ENCODE measurements around the gene MS4A8.
"Not testable (repeated sequence)": the region's sequence is repeated elsewhere in the genome, so short reads cannot be mapped to it uniquely, and the experiment has no call there.

The MS4A8 gene, protein sequence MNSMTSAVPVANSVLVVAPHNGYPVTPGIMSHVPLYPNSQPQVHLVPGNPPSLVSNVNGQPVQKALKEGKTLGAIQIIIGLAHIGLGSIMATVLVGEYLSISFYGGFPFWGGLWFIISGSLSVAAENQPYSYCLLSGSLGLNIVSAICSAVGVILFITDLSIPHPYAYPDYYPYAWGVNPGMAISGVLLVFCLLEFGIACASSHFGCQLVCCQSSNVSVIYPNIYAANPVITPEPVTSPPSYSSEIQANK

DNA sequence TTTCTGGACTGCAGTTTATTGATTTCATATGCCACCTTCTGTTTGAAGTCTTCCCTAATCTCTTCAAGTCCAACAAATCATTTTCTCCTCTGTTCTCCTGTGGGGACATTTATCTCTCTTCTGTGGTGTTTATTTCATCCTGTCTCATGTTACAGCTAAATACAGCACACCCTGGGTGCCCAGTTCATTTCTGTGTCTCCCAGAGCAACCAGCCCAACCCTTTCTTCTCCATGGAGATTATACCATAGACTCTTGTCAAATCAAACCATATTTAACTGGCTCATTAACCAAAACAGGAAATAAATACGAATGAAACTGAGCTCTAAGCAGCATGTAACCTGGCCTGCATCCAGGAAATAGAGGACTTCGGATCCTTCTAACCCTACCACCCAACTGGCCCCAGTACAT lies at the start of gene MS4A8:
MS4A8 (plus strand) TSS at position 329 of the 408 bp plus-strand sequence. CDS start 1,249 bp downstream, outside the sequence.
- DNase-seq, result no peak

GRCh38 chr11:60657888-60658287 lies 41.5 kb upstream of the MS4A8 start:
- DNase-seq, result no peak

GRCh38 chr11:60658409-60658808 lies 41.0 kb upstream of the MS4A8 start:
- DNase-seq, result no peak

- no peak for DNase-seq
Observed at GRCh38 chr11:60672255-60672654, 27.2 kb upstream of the MS4A8 start.

GRCh38 chr11:60678231-60678630 lies 21.2 kb upstream of the MS4A8 start:
- DNase-seq, result not testable (repeated sequence)

DNA sequence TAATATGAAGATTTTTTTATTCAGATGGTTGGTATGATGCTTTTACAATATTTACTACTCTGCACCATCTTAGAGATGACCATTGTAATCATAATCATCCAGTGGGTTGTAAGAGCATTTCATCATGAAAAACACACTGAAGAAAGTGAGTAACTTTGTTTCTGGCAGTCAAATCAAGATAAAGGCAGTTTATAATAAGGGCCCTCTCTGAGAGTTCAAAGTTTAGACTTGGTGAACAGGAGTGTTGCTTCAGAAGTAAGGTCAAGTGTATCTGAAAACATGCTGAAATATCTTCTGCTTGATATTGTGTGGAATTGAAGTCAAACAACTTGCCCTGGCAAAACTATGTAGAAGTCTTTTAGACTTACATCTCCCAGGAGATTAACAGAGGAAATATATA lies 19.5 kb upstream of the MS4A8 start:
- no peak for DNase-seq

DNA sequence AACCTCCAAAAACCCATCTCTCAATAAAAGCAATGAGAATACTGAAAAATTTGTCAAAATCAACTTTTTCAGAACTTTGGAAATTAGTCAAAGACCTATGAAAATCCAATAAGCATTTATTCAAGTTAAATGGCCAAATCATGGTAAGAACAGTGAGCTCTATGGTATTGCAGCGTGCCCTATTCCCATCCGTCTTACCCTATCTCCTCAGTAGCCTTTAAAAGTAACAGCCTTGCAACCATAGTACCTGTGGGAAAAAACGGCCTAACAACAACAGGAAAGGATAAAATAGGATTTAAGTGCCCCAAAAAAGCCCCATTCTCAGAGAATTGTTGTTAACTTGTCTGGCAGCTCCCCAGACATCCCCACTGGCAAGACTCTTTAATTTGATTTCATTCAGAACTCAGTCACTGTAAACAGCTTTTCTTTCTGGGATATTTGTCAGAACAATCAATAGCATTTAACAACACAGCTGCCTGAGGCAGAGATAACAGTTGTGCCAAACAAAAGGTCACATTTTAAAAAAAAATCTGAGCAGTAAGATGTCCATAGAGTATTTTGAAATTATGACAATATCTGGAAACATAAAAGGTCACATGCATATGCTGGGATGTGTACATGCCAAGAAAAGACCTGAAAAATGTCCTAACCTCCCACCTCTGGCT lies 18.8 kb upstream of the MS4A8 start:
- no peak for DNase-seq

GRCh38 chr11:60684541-60684848 lies 14.9 kb upstream of the MS4A8 start:
- not testable (repeated sequence) for DNase-seq

GRCh38 chr11:60691661-60692060 lies 7.8 kb upstream of the MS4A8 start:
- DNase-seq, result no peak

DNA sequence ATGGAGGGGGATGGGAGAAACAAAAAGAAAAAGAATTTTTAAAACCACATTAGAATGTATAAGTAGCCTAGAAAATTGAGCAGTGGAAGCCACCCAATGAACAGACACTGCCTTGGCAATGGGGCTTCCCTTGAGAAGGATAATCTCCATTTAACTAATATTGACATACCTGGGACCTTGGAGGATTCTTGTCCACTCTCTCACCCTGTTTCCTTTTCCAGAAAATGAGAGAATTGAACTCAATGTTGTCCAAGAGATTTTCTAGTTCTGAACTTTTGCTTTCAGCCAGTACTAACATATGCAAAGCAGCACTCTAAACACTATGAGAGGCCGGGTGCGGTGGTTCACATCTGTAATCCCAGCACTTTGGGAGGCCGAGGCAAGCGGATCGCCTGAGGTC lies 524 bp downstream of the MS4A8 start:
- no peak for DNase-seq

GRCh38 chr11:60700689-60701468 lies 1.5 kb downstream of the MS4A8 start:
- no peak for DNase-seq

- no peak for DNase-seq
Observed at GRCh38 chr11:60701469-60701818, 2.0 kb downstream of the MS4A8 start.

DNA sequence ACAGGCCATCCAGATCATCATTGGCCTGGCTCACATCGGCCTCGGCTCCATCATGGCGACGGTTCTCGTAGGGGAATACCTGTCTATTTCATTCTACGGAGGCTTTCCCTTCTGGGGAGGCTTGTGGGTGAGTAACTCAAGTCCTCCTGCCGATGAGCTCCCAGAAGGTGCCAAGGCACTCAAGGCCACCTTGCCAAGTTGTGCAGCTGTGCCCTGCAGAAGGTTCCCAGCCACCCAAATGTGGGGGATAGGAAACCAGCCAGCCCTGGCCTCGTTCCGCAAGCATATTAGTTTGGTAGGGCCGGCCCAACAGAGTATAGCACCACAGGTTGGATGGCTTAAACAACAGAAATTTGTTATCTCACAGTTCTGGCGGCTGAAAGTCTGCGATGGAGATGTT lies 4.0 kb downstream of the MS4A8 start:
- DNase-seq, result no peak

DNA sequence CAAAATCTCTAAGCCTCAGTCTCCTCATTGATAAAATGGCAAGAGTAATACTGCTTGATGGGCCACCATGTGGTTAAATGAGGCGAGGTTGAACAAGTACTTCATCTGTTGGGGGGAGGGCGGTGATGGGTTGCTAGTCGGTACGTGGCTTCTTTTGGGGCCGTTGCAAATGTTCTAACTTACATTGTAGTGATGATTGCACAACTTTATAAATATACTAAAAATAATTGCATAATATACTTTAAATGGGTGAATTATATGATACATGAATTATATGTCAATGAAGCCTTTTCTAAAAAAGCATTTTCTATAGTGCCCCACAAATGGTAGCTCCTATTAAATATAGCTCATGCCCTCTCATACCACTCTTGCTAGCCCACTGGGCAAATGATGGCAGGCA lies 6.5 kb downstream of the MS4A8 start:
- DNase-seq, result no peak

GRCh38 chr11:60706931-60707330 lies 7.5 kb downstream of the MS4A8 start:
- no peak for DNase-seq

DNA sequence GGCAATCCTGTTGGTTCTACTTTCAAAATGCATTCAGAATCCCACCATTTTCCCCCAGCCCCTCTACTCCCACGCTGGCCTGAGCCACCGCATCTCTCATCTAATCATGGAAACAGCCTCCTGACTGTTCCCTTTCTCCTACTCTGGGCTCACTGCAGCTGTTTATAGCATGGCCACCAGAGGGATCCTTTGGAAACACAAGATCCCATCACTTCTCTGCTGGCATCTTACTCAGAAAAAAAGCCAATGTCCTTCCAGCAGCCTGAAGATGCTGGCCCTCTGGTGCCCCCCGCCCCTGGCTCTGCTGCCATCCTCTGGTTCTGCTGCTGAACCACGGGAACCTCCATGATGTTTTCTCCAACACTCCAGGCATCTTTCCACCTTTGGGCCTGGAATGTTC lies 11.1 kb downstream of the MS4A8 start:
- DNase-seq, result no peak

- no peak for DNase-seq
Observed at GRCh38 chr11:60711276-60711675, 11.9 kb downstream of the MS4A8 start.

DNA sequence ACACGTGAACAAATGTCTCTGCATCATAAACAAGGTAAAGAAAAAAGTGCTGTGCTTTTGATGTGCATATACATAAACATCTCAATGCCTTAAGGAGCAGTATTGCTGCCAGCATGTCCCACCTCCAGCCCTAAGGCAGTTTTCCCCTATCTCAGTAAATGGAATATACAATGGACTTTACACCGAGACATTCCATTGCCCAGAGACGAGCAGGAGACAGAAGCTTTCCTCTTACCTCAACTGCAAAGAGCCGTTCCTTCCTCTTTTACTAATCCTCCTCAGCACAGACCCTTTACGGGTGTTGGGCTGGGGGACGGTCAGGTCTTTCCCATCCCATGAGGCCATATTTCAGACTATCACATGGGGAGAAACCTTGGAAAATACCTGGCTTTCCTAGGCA lies 14.0 kb downstream of the MS4A8 start:
- DNase-seq, result not testable (repeated sequence)

DNA sequence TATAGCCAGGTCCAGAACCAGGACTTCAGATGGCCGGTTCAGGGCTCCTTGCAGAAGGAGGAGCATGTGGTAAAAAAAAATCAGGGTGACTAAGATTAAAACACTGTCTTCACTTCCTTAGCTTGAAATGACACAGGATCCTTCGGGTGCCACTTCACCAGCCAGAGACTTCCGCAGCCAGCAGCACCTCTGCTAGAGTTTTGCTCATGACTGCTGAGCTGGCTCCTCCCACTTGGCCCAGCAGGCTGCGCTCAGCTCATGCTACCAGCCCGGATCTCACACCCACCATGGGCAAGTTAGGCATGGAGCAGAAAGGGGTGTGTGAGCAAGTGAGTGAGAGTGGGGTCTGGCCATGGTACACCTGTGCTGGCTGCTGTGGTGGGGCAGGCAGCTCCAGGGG lies 18.5 kb downstream of the MS4A8 start:
- DNase-seq, result no peak

GRCh38 chr11:60718524-60719316 lies 19.3 kb downstream of the MS4A8 start:
- no peak for DNase-seq

- no peak for DNase-seq
Observed at GRCh38 chr11:60719391-60719790, 20.0 kb downstream of the MS4A8 start.

GRCh38 chr11:60720460-60720859 lies 21.0 kb downstream of the MS4A8 start:
- no peak for DNase-seq

DNA sequence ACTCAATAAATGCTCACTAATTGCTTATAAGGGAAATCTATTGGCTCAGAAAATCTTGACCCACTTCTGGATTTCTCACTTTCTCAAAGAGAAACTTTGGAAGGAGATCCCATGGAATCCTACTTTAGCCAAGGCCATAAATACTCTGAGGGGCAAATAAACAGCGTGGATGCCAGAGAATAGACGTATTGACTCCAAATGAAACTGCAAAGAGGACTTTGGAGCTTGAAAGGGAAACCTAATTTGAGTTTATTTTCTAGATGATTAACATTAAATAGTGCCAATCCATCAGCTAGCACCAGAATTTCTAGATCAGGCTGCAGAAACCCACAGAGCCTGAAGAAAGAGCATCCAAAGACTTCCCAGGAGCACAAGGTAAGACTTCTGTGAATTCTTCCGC lies 25.0 kb downstream of the MS4A8 start, which contains the start of gene MS4A18:
MS4A18 (plus strand) TSS at position 301 of the 400 bp plus-strand sequence.
- DNase-seq, result no peak

All from T1000 (cell line).